HepG2 (cell line): ENCODE data around the gene DCUN1D3. TPM values are rescaled to one million over a fixed set of nuclear protein-coding genes. Genes with fewer than 3 reads are reported as not detected.

Experiments
- ATAC-seq: fragments of 200-7000 bp; cut with Tn5 transposase; 3 replicates; pipeline ENCODE4 v1.9.1; 2020; ENCODE audit warnings: mild to moderate bottlenecking, moderate library complexity
- BruUV-seq: library from RNA; stranded (reverse); fragments of 400-500 nt; replicated peaks from 2 replicates; lab custom pipeline; 2021; lab: Mats Ljungman, UMichigan
- CTCF ChIA-PET: fragments of 300-600 bp; formaldehyde crosslinking; extraction: SDS; loops from one replicate; lab custom pipeline; 2021; ENCODE audit warnings: low total read pairs, inconsistent platforms, low intra/inter-chr PET ratio; lab: Yijun Ruan, JAX
- POLR2A ChIA-PET: fragments of 350-600 bp; sonication (Branson Sonifier 250); formaldehyde crosslinking; loops from one replicate; lab custom pipeline; 2020; ENCODE audit warnings: antibody characterized with exemption, inconsistent platforms; lab: Yijun Ruan, JAX
- DNase-seq: peaks from one replicate; pipeline ENCODE4 v3.0.0-alpha.2; 2015; ENCODE audit warnings: low spot score
- FAIRE-seq: peaks from 3 replicates; lab custom pipeline; 2011; peaks lifted over from hg19 to GRCh38; lab: Jason Lieb, UNC
- H2AFZ ChIP-seq: one replicate; pipeline ENCODE4 v1.6.1; 2011; ENCODE audit warnings: low read length, inconsistent platforms
- H3K27ac ChIP-seq: fragments of 300-600 bp; 3 replicates; pipeline ENCODE4 v1.8.0; 2011; ENCODE audit warnings: mixed run types, mild to moderate bottlenecking, mixed read lengths, low read length, inconsistent platforms; ENCODE audit not compliant: insufficient read depth; ENCODE audit errors: extremely low read length
- H3K27me3 ChIP-seq, 2 experiments: fragments of 200-600 bp in 1 of 2; 2 replicates in 1 of 2; 3 replicates in 1 of 2; pipeline versions ENCODE4 v1.6.0 to v1.8.0; 2011; ENCODE audit warnings: low read length in 2 of 2, mild to moderate bottlenecking in 2 of 2, moderate library complexity in 2 of 2, inconsistent platforms in 1 of 2; ENCODE audit not compliant: insufficient read depth in 2 of 2, control insufficient read depth in 1 of 2
- H3K36me3 ChIP-seq, 2 experiments: fragments of 200-600 bp in 1 of 2; replicated peaks in 1 of 2; 2 replicates in 1 of 2; 3 replicates in 1 of 2; pipeline versions ENCODE4 v1.5.1 to v1.8.0; 2011; ENCODE audit warnings: low read length in 2 of 2, inconsistent platforms in 1 of 2; ENCODE audit not compliant: insufficient read depth in 2 of 2, control insufficient read depth in 1 of 2
- H3K4me1 ChIP-seq: 2 replicates; pipeline ENCODE4 v1.5.1; 2012; ENCODE audit warnings: low read length, inconsistent platforms; ENCODE audit not compliant: insufficient read depth
- H3K4me2 ChIP-seq: 2 replicates; pipeline ENCODE4 v1.6.0; 2011; ENCODE audit warnings: low read depth, low read length, inconsistent platforms
- H3K4me3 ChIP-seq, 3 experiments: fragments of 200-600 bp in 1 of 3; sonication (generic), shearing (Covaris generic) in 1 of 3; replicated peaks in 1 of 3; 2 replicates each; pipeline ENCODE4 v1.5.1; 2011 to 2016; ENCODE audit warnings: low read length in 3 of 3, inconsistent platforms in 2 of 3, low read depth in 2 of 3, mild to moderate bottlenecking in 2 of 3, control low read depth in 1 of 3, mixed read lengths in 1 of 3; ENCODE audit not compliant: insufficient read depth in 1 of 3
- H3K79me2 ChIP-seq: one replicate; pipeline ENCODE4 v1.6.1; 2011; ENCODE audit warnings: low read length, inconsistent platforms; ENCODE audit not compliant: insufficient read depth
- H3K9ac ChIP-seq: 2 replicates; pipeline ENCODE4 v1.6.0; 2011; ENCODE audit warnings: mild to moderate bottlenecking, low read depth, low read length, inconsistent platforms; ENCODE audit not compliant: insufficient read depth
- H3K9me3 ChIP-seq: 2 replicates; pipeline ENCODE4 v1.5.1; 2012; ENCODE audit warnings: mild to moderate bottlenecking, low read length
- H4K20me1 ChIP-seq: 2 replicates; pipeline ENCODE4 v1.6.0; 2011; ENCODE audit warnings: inconsistent platforms, mild to moderate bottlenecking, low read length, moderate library complexity; ENCODE audit not compliant: insufficient read depth
- BRCA1 ChIP-seq: sonication (generic); formaldehyde crosslinking; IDR thresholded peaks from 2 replicates; pipeline ENCODE4 v1.4.0; 2020; ENCODE audit warnings: missing genetic modification reagents
- HNRNPL ChIP-seq: fragments of 200-400 bp; formaldehyde crosslinking; IDR thresholded peaks from 2 replicates; pipeline ENCODE4 v1.6.1; 2017; ENCODE audit warnings: mild to moderate bottlenecking, low read depth, low read length
- ZNF292 ChIP-seq: sonication (generic); formaldehyde crosslinking; IDR thresholded peaks from 2 replicates; pipeline ENCODE4 v1.8.1; 2022; ENCODE audit warnings: mild to moderate bottlenecking, low read depth, missing genetic modification reagents, borderline replicate concordance
- WGBS: methylation state at CpG from one replicate; pipeline ENCODE4 v1.1.6; 2017; ENCODE audit warnings: low lambda C conversion rate; 5-methylcytosine and 5-hydroxymethylcytosine counted together
- in situ Hi-C: cut with HindIII; loops from 2 replicates; pipeline ENCODE4 v1.10.0; 2017; ENCODE audit warnings: low pct_unique_long_range_greater_than_20kb; ENCODE audit not compliant: extremely low pct_ligation_motif_present
- intact Hi-C: fragments of 100-400 bp; cut with micrococcal nuclease; formaldehyde crosslinking; loops from one replicate; pipeline ENCODE4 v1.10.0; 2022; ENCODE audit not compliant: unreplicated experiment
- polyA plus RNA-seq, 8 experiments: library from polyadenylated mRNA; depleted of rRNA in 3 of 8; stranded (reverse) in 7 of 8; unstranded in 1 of 8; fragments of >200 nt; fragmentation: Illumina TruSeq in 4 of 8; extraction: Trizol in 4 of 8; gene quantifications; 2 replicates each; pipeline versions ENCODE4 v1.2.1 to v1.2.3, GENCODE V29; 2011 to 2016; ENCODE audit warnings: low read depth in 4 of 8, missing spikeins in 1 of 8, mixed read lengths in 1 of 8; ENCODE audit not compliant: insufficient read depth in 1 of 8
- total RNA-seq, 5 experiments: library from RNA; depleted of rRNA; stranded (reverse); fragments of >200 nt; fragmentation: Illumina TruSeq; extraction: Trizol; gene quantifications; 2 replicates each; pipeline ENCODE4 v1.2.3, GENCODE V29; 2016; ENCODE audit warnings: low read depth in 1 of 5
- TF ChIP-seq, protein P1 (sequence below): sonication (generic); formaldehyde crosslinking; IDR thresholded peaks from 2 replicates; pipeline ENCODE4 v1.5.0; 2020; ENCODE audit warnings: missing genetic modification reagents
- TF ChIP-seq, protein P2 (sequence below): IDR thresholded peaks from 2 replicates; pipeline ENCODE4 v1.6.1; 2016; ENCODE audit warnings: missing genetic modification reagents, missing compliant biosample characterization
- TF ChIP-seq, protein P3 (sequence below): sonication (generic); formaldehyde crosslinking; IDR thresholded peaks from 2 replicates; pipeline ENCODE4 v1.5.0; 2020; ENCODE audit warnings: mild to moderate bottlenecking, missing genetic modification reagents, borderline replicate concordance

The DCUN1D3 gene
- total and polyA plus RNA-seq, 2 of the 13 experiments (the other 11 are each of a cell fraction or from before 2014, with no cell fraction given): 5.0 to 19.3 TPM

DNA sequence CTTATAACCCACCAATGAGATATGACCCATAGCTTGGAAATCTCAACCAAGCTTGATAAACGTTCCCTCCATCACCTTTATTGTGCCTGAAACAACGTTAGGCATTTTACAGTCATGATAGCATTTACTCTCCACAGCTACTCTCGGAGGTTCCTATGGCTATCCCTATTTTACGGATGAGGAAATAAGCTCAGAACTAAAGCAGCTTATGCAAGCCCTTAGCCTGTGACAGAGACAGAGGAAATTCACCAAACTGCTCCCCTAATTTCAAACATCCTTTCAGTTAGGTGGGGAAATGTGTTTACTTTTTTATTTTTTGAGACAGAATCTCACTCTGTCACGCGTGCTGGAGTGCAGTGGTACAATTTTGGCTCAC lies 18.7 kb downstream of the DCUN1D3 start:
- no TSS peak for BruUV-seq
- H3K27me3 ChIP-seq: no peaks in the 10 kb centered on the region
- DNase-seq: no peak
- in situ Hi-C loops (no loop called here), intact Hi-C loops (no loop called here)
- H3K4me2 ChIP-seq: 0 out of 2 replicates have a peak overlapping the region, but pooled peaks have one; percentile 24
- WGBS: 82% methylated on average over 6 of the region's 6 CpGs
- no peaks in the 10 kb centered on the region for H3K9me3 ChIP-seq
- no peak overlapping the region for H2AFZ ChIP-seq
- ChIA-PET POLR2A (interaction anchor here (1.7 to 3.2 kb wide), 2 partner anchors 15 to 18 kb away, joined by 4 to 20 read pairs; partner anchors contain the start of genes DCUN1D3 and LYRM1), CTCF (no interaction called here)
- no peak overlapping the region for H3K9ac ChIP-seq
- peak overlapping the region; percentile 11 for H3K27ac ChIP-seq
- TF ChIP-seq, protein P1, sequence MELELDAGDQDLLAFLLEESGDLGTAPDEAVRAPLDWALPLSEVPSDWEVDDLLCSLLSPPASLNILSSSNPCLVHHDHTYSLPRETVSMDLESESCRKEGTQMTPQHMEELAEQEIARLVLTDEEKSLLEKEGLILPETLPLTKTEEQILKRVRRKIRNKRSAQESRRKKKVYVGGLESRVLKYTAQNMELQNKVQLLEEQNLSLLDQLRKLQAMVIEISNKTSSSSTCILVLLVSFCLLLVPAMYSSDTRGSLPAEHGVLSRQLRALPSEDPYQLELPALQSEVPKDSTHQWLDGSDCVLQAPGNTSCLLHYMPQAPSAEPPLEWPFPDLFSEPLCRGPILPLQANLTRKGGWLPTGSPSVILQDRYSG (CRISPR knock-in tag): 0 out of 2 replicates have a peak, but pooled peaks have one; percentile 7
- TF ChIP-seq HNRNPL (no peak), BRCA1 (0 out of 2 replicates have a peak, but pooled peaks have one; percentile 7), ZNF292 (CRISPR knock-in tag) (no peak)
- TF ChIP-seq, protein P2, sequence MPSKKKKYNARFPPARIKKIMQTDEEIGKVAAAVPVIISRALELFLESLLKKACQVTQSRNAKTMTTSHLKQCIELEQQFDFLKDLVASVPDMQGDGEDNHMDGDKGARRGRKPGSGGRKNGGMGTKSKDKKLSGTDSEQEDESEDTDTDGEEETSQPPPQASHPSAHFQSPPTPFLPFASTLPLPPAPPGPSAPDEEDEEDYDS: 0 out of 2 replicates have a peak, but pooled peaks have one; percentile 6
- TF ChIP-seq, protein P3, sequence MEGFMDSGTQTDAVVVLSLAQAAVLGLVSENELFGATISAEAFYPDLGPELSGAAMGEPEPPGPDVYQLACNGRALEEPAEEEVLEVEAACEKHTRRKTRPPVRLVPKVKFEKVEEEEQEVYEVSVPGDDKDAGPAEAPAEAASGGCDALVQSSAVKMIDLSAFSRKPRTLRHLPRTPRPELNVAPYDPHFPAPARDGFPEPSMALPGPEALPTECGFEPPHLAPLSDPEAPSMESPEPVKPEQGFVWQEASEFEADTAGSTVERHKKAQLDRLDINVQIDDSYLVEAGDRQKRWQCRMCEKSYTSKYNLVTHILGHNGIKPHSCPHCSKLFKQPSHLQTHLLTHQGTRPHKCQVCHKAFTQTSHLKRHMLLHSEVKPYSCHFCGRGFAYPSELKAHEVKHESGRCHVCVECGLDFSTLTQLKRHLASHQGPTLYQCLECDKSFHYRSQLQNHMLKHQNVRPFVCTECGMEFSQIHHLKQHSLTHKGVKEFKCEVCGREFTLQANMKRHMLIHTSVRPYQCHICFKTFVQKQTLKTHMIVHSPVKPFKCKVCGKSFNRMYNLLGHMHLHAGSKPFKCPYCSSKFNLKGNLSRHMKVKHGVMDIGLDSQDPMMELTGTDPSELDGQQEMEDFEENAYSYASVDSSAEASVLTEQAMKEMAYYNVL (CRISPR knock-in tag): no peak
- no peak for FAIRE-seq
- no peak overlapping the region; a peak in 1 of 6 replicates for H3K4me3 ChIP-seq
- no peak for ATAC-seq
- peaks cover 82% of the 10 kb centered on the region for H3K4me1 ChIP-seq
- peaks cover 88% of the 10 kb centered on the region for H3K79me2 ChIP-seq
- no peaks in the 10 kb centered on the region for H3K36me3 ChIP-seq
- peaks cover 11% of the 10 kb centered on the region; the same call in 1 of the 2 replicates for H4K20me1 ChIP-seq
